WTC11 (cell line): Measurements from ENCODE around the gene PFDN2. TPM values are rescaled to one million over a fixed set of nuclear protein-coding genes. Genes with fewer than 3 reads are reported as not detected.

Experiments used
- ATAC-seq: fragments of 200-7000 bp; cut with Tn5 transposase; 2 replicates; pipeline ENCODE4 v1.10.0; 2021; ENCODE audit warnings: mild to moderate bottlenecking, moderate library complexity
- CTCF ChIA-PET: fragments of 300-600 bp; sonication (Branson Sonifier 250); formaldehyde crosslinking; loops from one replicate; lab custom pipeline; 2021; ENCODE audit warnings: antibody characterized with exemption; lab: Charles Lee
- POLR2A ChIA-PET: fragments of 350-600 bp; sonication (Branson Sonifier 250); formaldehyde crosslinking; loops from one replicate; lab custom pipeline; 2021; ENCODE audit warnings: antibody characterized with exemption; lab: Charles Lee
- DNase-seq: peaks from one replicate; pipeline ENCODE4 v3.0.0; 2021; ENCODE audit warnings: low spot score
- H3K27ac Mint-ChIP-seq: 2 replicates; pipeline ENCODE4 v1.8.0; 2021; ENCODE audit warnings: mixed read lengths
- H3K27me3 Mint-ChIP-seq: 2 replicates; pipeline ENCODE4 v1.8.0; 2021; ENCODE audit warnings: low read depth, mild to moderate bottlenecking, moderate library complexity, mixed read lengths
- H3K36me3 Mint-ChIP-seq: 2 replicates; pipeline ENCODE4 v1.8.0; 2021; ENCODE audit warnings: mixed read lengths
- H3K4me1 Mint-ChIP-seq: 2 replicates; pipeline ENCODE4 v1.8.0; 2022; ENCODE audit warnings: mixed read lengths
- H3K4me3 Mint-ChIP-seq: 2 replicates; pipeline ENCODE4 v1.8.0; 2021; ENCODE audit warnings: mild to moderate bottlenecking, moderate library complexity, mixed read lengths
- H3K9me3 Mint-ChIP-seq: 2 replicates; pipeline ENCODE4 v1.8.0; 2021; ENCODE audit warnings: mixed read lengths
- MYBL2 ChIP-seq: sonication (generic); formaldehyde crosslinking; IDR thresholded peaks from 2 replicates; pipeline ENCODE4 v1.8.1; 2023; ENCODE audit warnings: mild to moderate bottlenecking, moderate library complexity, missing genetic modification reagents
- NFATC4 ChIP-seq: fragments of 250-450 bp; sonication (Bioruptor Pico); IDR thresholded peaks from 2 replicates; pipeline ENCODE4 v1.9.0; 2021; ENCODE audit warnings: mild to moderate bottlenecking
- NR2C2 ChIP-seq: sonication (generic); formaldehyde crosslinking; IDR thresholded peaks from 2 replicates; pipeline ENCODE4 v1.8.0; 2022; ENCODE audit warnings: mild to moderate bottlenecking, missing genetic modification reagents
- NR3C1 ChIP-seq: sonication (generic); formaldehyde crosslinking; conservative IDR thresholded peaks from 2 replicates; pipeline ENCODE4 v1.8.1; 2023; ENCODE audit warnings: low read depth, mild to moderate bottlenecking, missing genetic modification reagents
- PRRX2 ChIP-seq: fragments of 250-450 bp; sonication (Bioruptor Pico); IDR thresholded peaks from 2 replicates; pipeline ENCODE4 v1.8.0; 2021; ENCODE audit warnings: mild to moderate bottlenecking
- RORB ChIP-seq: fragments of 250-450 bp; sonication (Bioruptor Pico); IDR thresholded peaks from 2 replicates; pipeline ENCODE4 v1.9.0; 2021; ENCODE audit warnings: mild to moderate bottlenecking
- SP1 ChIP-seq: sonication (generic); formaldehyde crosslinking; conservative IDR thresholded peaks from 2 replicates; pipeline ENCODE4 v1.8.1; 2022; ENCODE audit warnings: missing genetic modification reagents
- TEAD1 ChIP-seq: sonication (generic); formaldehyde crosslinking; IDR thresholded peaks from 2 replicates; pipeline ENCODE4 v1.8.0; 2022; ENCODE audit warnings: mild to moderate bottlenecking, missing genetic modification reagents
- ZNF138 ChIP-seq: sonication (generic); formaldehyde crosslinking; conservative IDR thresholded peaks from 2 replicates; pipeline ENCODE4 v1.8.1; 2022; ENCODE audit warnings: mild to moderate bottlenecking, moderate library complexity, missing genetic modification reagents
- ZNF396 ChIP-seq: fragments of 250-450 bp; sonication (Bioruptor Pico); IDR thresholded peaks from 2 replicates; pipeline ENCODE4 v1.8.0; 2021; ENCODE audit warnings: mild to moderate bottlenecking, moderate library complexity, borderline replicate concordance
- ZNF416 ChIP-seq: fragments of 250-450 bp; sonication (Bioruptor Pico); IDR thresholded peaks from 2 replicates; pipeline ENCODE4 v1.9.0; 2021; ENCODE audit warnings: mild to moderate bottlenecking, inconsistent platforms
- total RNA-seq: library from RNA; stranded (reverse); gene quantifications from 3 replicates; pipeline ENCODE4 v1.2.3, GENCODE V29; 2021
- TF ChIP-seq, protein P1 (sequence below): sonication (generic); formaldehyde crosslinking; conservative IDR thresholded peaks from 2 replicates; pipeline ENCODE4 v1.8.1; 2023; ENCODE audit warnings: mild to moderate bottlenecking, low read depth, missing genetic modification reagents, moderate library complexity
- TF ChIP-seq, protein P2 (sequence below): sonication (generic); formaldehyde crosslinking; IDR thresholded peaks from 2 replicates; pipeline ENCODE4 v1.8.1; 2023; ENCODE audit warnings: mild to moderate bottlenecking, missing genetic modification reagents, borderline replicate concordance
- TF ChIP-seq, protein P3 (sequence below): sonication (generic); formaldehyde crosslinking; IDR thresholded peaks from 2 replicates; pipeline ENCODE4 v1.8.0; 2023; ENCODE audit warnings: missing genetic modification reagents, mild to moderate bottlenecking, borderline replicate concordance

The PFDN2 gene
- total RNA-seq, 1 experiment from 2014 or later: 92.6 TPM

DNA sequence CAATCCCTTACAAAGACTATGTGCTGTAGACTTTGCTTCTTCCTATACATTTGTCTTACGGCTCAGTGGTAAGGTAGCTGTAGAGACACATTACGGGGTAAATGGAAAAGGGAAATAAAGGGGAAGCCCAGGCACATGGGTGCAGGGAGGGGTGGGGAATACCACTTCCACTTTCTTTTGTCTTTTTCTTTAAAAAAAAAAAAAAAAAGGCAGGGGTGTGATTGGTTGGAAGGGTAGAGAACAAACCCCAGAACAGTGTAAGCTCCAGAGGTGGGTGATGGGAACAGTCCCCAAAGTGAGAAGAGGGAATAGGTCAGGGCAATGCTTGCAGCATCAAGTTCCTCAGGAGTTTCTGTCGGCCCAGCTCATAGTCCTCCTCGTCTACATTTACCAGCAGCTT lies 4.0 kb upstream of the PFDN2 start (continued):
- TF ChIP-seq, protein P1, sequence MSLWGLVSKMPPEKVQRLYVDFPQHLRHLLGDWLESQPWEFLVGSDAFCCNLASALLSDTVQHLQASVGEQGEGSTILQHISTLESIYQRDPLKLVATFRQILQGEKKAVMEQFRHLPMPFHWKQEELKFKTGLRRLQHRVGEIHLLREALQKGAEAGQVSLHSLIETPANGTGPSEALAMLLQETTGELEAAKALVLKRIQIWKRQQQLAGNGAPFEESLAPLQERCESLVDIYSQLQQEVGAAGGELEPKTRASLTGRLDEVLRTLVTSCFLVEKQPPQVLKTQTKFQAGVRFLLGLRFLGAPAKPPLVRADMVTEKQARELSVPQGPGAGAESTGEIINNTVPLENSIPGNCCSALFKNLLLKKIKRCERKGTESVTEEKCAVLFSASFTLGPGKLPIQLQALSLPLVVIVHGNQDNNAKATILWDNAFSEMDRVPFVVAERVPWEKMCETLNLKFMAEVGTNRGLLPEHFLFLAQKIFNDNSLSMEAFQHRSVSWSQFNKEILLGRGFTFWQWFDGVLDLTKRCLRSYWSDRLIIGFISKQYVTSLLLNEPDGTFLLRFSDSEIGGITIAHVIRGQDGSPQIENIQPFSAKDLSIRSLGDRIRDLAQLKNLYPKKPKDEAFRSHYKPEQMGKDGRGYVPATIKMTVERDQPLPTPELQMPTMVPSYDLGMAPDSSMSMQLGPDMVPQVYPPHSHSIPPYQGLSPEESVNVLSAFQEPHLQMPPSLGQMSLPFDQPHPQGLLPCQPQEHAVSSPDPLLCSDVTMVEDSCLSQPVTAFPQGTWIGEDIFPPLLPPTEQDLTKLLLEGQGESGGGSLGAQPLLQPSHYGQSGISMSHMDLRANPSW (CRISPR knock-in tag): no peak
- TF ChIP-seq, protein P2, sequence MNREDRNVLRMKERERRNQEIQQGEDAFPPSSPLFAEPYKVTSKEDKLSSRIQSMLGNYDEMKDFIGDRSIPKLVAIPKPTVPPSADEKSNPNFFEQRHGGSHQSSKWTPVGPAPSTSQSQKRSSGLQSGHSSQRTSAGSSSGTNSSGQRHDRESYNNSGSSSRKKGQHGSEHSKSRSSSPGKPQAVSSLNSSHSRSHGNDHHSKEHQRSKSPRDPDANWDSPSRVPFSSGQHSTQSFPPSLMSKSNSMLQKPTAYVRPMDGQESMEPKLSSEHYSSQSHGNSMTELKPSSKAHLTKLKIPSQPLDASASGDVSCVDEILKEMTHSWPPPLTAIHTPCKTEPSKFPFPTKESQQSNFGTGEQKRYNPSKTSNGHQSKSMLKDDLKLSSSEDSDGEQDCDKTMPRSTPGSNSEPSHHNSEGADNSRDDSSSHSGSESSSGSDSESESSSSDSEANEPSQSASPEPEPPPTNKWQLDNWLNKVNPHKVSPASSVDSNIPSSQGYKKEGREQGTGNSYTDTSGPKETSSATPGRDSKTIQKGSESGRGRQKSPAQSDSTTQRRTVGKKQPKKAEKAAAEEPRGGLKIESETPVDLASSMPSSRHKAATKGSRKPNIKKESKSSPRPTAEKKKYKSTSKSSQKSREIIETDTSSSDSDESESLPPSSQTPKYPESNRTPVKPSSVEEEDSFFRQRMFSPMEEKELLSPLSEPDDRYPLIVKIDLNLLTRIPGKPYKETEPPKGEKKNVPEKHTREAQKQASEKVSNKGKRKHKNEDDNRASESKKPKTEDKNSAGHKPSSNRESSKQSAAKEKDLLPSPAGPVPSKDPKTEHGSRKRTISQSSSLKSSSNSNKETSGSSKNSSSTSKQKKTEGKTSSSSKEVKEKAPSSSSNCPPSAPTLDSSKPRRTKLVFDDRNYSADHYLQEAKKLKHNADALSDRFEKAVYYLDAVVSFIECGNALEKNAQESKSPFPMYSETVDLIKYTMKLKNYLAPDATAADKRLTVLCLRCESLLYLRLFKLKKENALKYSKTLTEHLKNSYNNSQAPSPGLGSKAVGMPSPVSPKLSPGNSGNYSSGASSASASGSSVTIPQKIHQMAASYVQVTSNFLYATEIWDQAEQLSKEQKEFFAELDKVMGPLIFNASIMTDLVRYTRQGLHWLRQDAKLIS: no peak
- no peak for TF ChIP-seq NR2C2 (CRISPR knock-in tag)

DNA sequence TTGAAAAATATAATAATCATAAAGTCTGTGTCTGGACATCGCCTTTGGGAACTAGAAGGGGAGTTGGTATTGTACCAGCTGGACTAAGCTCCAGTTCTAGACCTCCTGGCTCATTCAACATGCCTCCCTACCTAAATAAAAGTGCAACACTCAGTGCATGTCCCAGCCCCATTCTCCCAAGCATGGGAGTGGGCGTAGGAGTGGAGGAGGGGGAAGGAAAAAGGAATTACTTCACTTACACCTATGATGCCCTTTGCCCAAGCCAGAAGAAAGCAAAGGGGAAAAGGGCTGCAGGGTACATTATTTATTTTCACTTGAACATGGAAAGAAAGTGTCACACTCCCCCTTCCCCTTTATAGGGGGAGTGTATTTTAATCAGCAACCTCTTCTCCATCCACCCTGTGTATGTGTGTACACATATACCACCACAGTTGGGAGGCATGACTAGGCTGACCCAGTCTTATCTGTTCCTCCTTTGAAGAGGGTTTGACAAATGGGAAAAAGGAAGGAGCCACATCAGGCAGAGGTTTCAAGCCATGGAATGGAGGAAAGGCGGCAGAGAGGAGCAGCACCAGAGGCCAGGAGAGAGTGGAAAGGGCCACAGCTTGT lies 3.3 kb upstream of the PFDN2 start:
- DNase-seq: no peak
- no peak overlapping the region for H3K4me3 Mint-ChIP-seq
- peaks cover 20% of the 10 kb centered on the region for H3K4me1 Mint-ChIP-seq
- no peak for ATAC-seq
- H3K9me3 Mint-ChIP-seq: no peaks in the 10 kb centered on the region
- no peaks in the 10 kb centered on the region for H3K27me3 Mint-ChIP-seq
- ChIA-PET CTCF (interaction anchor here (1.1 kb wide), 1 partner anchor 10 kb away, joined by 4 read pairs; no protein-coding TSS in a partner anchor), POLR2A (interaction anchor here (1.0 to 1.8 kb wide), 2 partner anchors 11 to 12 kb away, joined by 4 to 5 read pairs; no protein-coding TSS in a partner anchor)
- TF ChIP-seq ZNF416 (CRISPR knock-in tag) (no peak), SP1 (CRISPR knock-in tag) (no peak), ZNF138 (no peak), NFATC4 (CRISPR knock-in tag) (no peak), TEAD1 (CRISPR knock-in tag) (no peak), ZNF396 (CRISPR knock-in tag) (no peak), RORB (CRISPR knock-in tag) (no peak), PRRX2 (CRISPR knock-in tag) (no peak), NR3C1 (CRISPR knock-in tag) (no peak), MYBL2 (CRISPR knock-in tag) (no peak)
- TF ChIP-seq, protein P3, sequence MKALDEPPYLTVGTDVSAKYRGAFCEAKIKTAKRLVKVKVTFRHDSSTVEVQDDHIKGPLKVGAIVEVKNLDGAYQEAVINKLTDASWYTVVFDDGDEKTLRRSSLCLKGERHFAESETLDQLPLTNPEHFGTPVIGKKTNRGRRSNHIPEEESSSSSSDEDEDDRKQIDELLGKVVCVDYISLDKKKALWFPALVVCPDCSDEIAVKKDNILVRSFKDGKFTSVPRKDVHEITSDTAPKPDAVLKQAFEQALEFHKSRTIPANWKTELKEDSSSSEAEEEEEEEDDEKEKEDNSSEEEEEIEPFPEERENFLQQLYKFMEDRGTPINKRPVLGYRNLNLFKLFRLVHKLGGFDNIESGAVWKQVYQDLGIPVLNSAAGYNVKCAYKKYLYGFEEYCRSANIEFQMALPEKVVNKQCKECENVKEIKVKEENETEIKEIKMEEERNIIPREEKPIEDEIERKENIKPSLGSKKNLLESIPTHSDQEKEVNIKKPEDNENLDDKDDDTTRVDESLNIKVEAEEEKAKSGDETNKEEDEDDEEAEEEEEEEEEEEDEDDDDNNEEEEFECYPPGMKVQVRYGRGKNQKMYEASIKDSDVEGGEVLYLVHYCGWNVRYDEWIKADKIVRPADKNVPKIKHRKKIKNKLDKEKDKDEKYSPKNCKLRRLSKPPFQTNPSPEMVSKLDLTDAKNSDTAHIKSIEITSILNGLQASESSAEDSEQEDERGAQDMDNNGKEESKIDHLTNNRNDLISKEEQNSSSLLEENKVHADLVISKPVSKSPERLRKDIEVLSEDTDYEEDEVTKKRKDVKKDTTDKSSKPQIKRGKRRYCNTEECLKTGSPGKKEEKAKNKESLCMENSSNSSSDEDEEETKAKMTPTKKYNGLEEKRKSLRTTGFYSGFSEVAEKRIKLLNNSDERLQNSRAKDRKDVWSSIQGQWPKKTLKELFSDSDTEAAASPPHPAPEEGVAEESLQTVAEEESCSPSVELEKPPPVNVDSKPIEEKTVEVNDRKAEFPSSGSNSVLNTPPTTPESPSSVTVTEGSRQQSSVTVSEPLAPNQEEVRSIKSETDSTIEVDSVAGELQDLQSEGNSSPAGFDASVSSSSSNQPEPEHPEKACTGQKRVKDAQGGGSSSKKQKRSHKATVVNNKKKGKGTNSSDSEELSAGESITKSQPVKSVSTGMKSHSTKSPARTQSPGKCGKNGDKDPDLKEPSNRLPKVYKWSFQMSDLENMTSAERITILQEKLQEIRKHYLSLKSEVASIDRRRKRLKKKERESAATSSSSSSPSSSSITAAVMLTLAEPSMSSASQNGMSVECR: no peak
- H3K36me3 Mint-ChIP-seq: peaks cover 54% of the 10 kb centered on the region
- no peak overlapping the region for H3K27ac Mint-ChIP-seq
